Dedifferentiated amniotic fluid mesenchymal stem cell (primary cell): ENCODE measurements around the gene MAMDC2.
"Not testable (repeated sequence)": the region's sequence is repeated elsewhere in the genome, so short reads cannot be mapped to it uniquely, and the experiment has no call there.

ENCODE experiments used
- DNase-seq: peaks from one replicate; pipeline ENCODE4 v3.0.0-alpha.2; 2016; ENCODE audit errors: extremely low spot score

MAMDC2 gene

GRCh38 chr9:70197216-70198044, 153.8 kb downstream of the MAMDC2 start:
- no peak for DNase-seq

- DNase-seq, result not testable (repeated sequence)
Measured at GRCh38 chr9:70204743-70205142, 161.1 kb downstream of the MAMDC2 start.

- no peak for DNase-seq
Measured at GRCh38 chr9:70205366-70206020, 161.8 kb downstream of the MAMDC2 start.

GRCh38 chr9:70217029-70217428, 173.4 kb downstream of the MAMDC2 start:
- DNase-seq, result no peak

GRCh38 chr9:70218767-70219166, 175.1 kb downstream of the MAMDC2 start:
- no peak for DNase-seq

GRCh38 chr9:70220216-70220615, 176.6 kb downstream of the MAMDC2 start:
- no peak for DNase-seq

GRCh38 chr9:70222354-70222753, 178.7 kb downstream of the MAMDC2 start:
- no peak for DNase-seq

GRCh38 chr9:70228118-70228517, 184.5 kb downstream of the MAMDC2 start:
- DNase-seq, result no peak

GRCh38 chr9:70228611-70229010, 185.0 kb downstream of the MAMDC2 start:
- DNase-seq, result no peak

GRCh38 chr9:70229026-70229425, 185.4 kb downstream of the MAMDC2 start:
- no peak for DNase-seq

GRCh38 chr9:70229579-70229978, 185.9 kb downstream of the MAMDC2 start:
- DNase-seq, result peak; percentile 62

GRCh38 chr9:70232476-70232875, 188.8 kb downstream of the MAMDC2 start:
- no peak for DNase-seq

- not testable (repeated sequence) for DNase-seq
Measured at GRCh38 chr9:70234208-70234607, 190.6 kb downstream of the MAMDC2 start.

- DNase-seq, result not testable (repeated sequence)
Measured at GRCh38 chr9:70245952-70246351, 202.3 kb downstream of the MAMDC2 start.

- no peak for DNase-seq
Measured at GRCh38 chr9:70250221-70250620, 206.6 kb downstream of the MAMDC2 start.

- no peak for DNase-seq
Measured at GRCh38 chr9:70255486-70255885, 211.8 kb downstream of the MAMDC2 start.

- DNase-seq, result peak; percentile 34
Measured at GRCh38 chr9:70256123-70256551, 212.5 kb downstream of the MAMDC2 start.

GRCh38 chr9:70257502-70257901, 213.9 kb downstream of the MAMDC2 start:
- DNase-seq, result no peak

- DNase-seq, result no peak
Measured at GRCh38 chr9:70257991-70258691, 214.5 kb downstream of the MAMDC2 start.

- peak; percentile 89 for DNase-seq
Measured at GRCh38 chr9:70258692-70259511, 215.3 kb downstream of the MAMDC2 start, which contains the start of gene SMC5. SMC5 (plus strand) TSS chr9:70258978; CDS start chr9:70259079, 101 bp downstream.

GRCh38 chr9:70259512-70259802, 215.8 kb downstream of the MAMDC2 start:
- no peak for DNase-seq

GRCh38 chr9:70260007-70260443, 216.4 kb downstream of the MAMDC2 start:
- no peak for DNase-seq
